B cell (primary cell): ENCODE measurements around the gene STAM.

Source experiments
- CTCF ChIP-seq: fragments of 200-600 bp; IDR thresholded peaks from one replicate; pipeline ENCODE4 v1.8.0; 2022; ENCODE audit warnings: antibody characterized with exemption, mild to moderate bottlenecking
- EZH2 ChIP-seq: IDR thresholded peaks from 2 replicates; pipeline ENCODE4 v1.6.1; 2012; ENCODE audit warnings: borderline replicate concordance, low read depth, mild to moderate bottlenecking, moderate library complexity, low read length; ENCODE audit not compliant: insufficient read depth, poor library complexity, severe bottlenecking

GRCh38 chr10:17751781-17752445 lies 108.0 kb downstream of the STAM start, which contains the start of gene TMEM236:
- no peak for TF ChIP-seq CTCF
- TF ChIP-seq EZH2: no peak
